Measurements from ENCODE around the gene SCAMP5. TPM values are rescaled to one million over a fixed set of nuclear protein-coding genes. Genes with fewer than 3 reads are reported as not detected.

The SCAMP5 gene
- total and polyA plus RNA-seq, 2 of the 13 experiments (the other 11 are each of a cell fraction or from before 2014, with no cell fraction given): 34.3 to 49.0 TPM

GRCh38 chr15:75042730-75043508 lies 47.6 kb downstream of the SCAMP5 start (continued):
- TF ChIP-seq, protein P1, sequence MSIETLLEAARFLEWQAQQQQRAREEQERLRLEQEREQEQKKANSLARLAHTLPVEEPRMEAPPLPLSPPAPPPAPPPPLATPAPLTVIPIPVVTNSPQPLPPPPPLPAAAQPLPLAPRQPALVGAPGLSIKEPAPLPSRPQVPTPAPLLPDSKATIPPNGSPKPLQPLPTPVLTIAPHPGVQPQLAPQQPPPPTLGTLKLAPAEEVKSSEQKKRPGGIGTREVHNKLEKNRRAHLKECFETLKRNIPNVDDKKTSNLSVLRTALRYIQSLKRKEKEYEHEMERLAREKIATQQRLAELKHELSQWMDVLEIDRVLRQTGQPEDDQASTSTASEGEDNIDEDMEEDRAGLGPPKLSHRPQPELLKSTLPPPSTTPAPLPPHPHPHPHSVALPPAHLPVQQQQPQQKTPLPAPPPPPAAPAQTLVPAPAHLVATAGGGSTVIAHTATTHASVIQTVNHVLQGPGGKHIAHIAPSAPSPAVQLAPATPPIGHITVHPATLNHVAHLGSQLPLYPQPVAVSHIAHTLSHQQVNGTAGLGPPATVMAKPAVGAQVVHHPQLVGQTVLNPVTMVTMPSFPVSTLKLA (IDR thresholded peaks at IDR 0.05): peak; percentile 33; the same call in 1 of the 2 replicates
- TF ChIP-seq PBX2 (CRISPR knock-in tag; IDR thresholded peaks at IDR 0.05) (peak; percentile 60), AFF4 (CRISPR knock-in tag; IDR thresholded peaks at IDR 0.05) (no peak), PAWR (CRISPR knock-in tag; IDR thresholded peaks at IDR 0.05; ENCODE audit: borderline replicate concordance) (no peak), AHDC1 (CRISPR knock-in tag; IDR thresholded peaks at IDR 0.05; ENCODE audit: borderline replicate concordance) (peak; percentile 61; the same call in 1 of the 2 replicates), SRF (IDR thresholded peaks at IDR 0.05; ENCODE audit: low read depth, low read length) (no peak), ZNF883 (CRISPR knock-in tag; IDR thresholded peaks at IDR 0.05; ENCODE audit: not compliant biosample characterization) (peak; percentile 47)
- TF ChIP-seq, protein P2, sequence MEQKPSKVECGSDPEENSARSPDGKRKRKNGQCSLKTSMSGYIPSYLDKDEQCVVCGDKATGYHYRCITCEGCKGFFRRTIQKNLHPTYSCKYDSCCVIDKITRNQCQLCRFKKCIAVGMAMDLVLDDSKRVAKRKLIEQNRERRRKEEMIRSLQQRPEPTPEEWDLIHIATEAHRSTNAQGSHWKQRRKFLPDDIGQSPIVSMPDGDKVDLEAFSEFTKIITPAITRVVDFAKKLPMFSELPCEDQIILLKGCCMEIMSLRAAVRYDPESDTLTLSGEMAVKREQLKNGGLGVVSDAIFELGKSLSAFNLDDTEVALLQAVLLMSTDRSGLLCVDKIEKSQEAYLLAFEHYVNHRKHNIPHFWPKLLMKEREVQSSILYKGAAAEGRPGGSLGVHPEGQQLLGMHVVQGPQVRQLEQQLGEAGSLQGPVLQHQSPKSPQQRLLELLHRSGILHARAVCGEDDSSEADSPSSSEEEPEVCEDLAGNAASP (CRISPR knock-in tag; IDR thresholded peaks at IDR 0.05; ENCODE audit: borderline replicate concordance): peak; percentile 91
- TF ChIP-seq, protein P3, sequence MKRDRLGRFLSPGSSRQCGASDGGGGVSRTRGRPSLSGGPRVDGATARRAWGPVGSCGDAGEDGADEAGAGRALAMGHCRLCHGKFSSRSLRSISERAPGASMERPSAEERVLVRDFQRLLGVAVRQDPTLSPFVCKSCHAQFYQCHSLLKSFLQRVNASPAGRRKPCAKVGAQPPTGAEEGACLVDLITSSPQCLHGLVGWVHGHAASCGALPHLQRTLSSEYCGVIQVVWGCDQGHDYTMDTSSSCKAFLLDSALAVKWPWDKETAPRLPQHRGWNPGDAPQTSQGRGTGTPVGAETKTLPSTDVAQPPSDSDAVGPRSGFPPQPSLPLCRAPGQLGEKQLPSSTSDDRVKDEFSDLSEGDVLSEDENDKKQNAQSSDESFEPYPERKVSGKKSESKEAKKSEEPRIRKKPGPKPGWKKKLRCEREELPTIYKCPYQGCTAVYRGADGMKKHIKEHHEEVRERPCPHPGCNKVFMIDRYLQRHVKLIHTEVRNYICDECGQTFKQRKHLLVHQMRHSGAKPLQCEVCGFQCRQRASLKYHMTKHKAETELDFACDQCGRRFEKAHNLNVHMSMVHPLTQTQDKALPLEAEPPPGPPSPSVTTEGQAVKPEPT (CRISPR knock-in tag; IDR thresholded peaks at IDR 0.05; ENCODE audit: low read depth): no peak

All from HepG2 (cell line).